GM21529 (cell line): ENCODE results near the gene PI16.

ENCODE experiments used
- ATAC-seq: cut with Tn5 transposase; IDR thresholded peaks from one replicate; pipeline ENCODE4 v1.9.1; 2021; ENCODE audit not compliant: unreplicated experiment

Gene PI16

GRCh38 chr6:36997811-36998722 lies 43.5 kb downstream of the PI16 start:
- no peak for ATAC-seq

- ATAC-seq = no peak
Measured at GRCh38 chr6:36998723-36999038, 44.1 kb downstream of the PI16 start.

- no peak for ATAC-seq
Measured at GRCh38 chr6:36999061-36999750, 44.7 kb downstream of the PI16 start.

- no peak for ATAC-seq
Measured at GRCh38 chr6:36999751-37000125, 45.2 kb downstream of the PI16 start.

GRCh38 chr6:37004044-37004980 lies 49.8 kb downstream of the PI16 start:
- no peak for ATAC-seq

GRCh38 chr6:37005061-37005810 lies 50.7 kb downstream of the PI16 start, which contains the start of gene FGD2:
Gene FGD2 (plus strand): TSS chr6:37005655. CDS start chr6:37005818, 163 bp downstream.
- peak; percentile 67 for ATAC-seq

GRCh38 chr6:37005827-37006567 lies 51.5 kb downstream of the PI16 start:
- peak; percentile 1 for ATAC-seq

GRCh38 chr6:37006793-37007339 lies 52.3 kb downstream of the PI16 start:
- no peak for ATAC-seq

GRCh38 chr6:37007340-37008043 lies 53.0 kb downstream of the PI16 start:
- peak; percentile 39 for ATAC-seq

- no peak for ATAC-seq
Measured at GRCh38 chr6:37008484-37009465, 54.2 kb downstream of the PI16 start.

GRCh38 chr6:37010402-37010892 lies 55.9 kb downstream of the PI16 start:
- no peak for ATAC-seq

GRCh38 chr6:37011656-37012378 lies 57.3 kb downstream of the PI16 start:
- no peak for ATAC-seq

GRCh38 chr6:37013516-37014491 lies 59.3 kb downstream of the PI16 start:
- no peak for ATAC-seq
